ENCODE measurements around the gene C8G.
A peak's percentile ranks its signal among the peaks of the same experiment; 100 is the strongest.

The C8G gene

DNA sequence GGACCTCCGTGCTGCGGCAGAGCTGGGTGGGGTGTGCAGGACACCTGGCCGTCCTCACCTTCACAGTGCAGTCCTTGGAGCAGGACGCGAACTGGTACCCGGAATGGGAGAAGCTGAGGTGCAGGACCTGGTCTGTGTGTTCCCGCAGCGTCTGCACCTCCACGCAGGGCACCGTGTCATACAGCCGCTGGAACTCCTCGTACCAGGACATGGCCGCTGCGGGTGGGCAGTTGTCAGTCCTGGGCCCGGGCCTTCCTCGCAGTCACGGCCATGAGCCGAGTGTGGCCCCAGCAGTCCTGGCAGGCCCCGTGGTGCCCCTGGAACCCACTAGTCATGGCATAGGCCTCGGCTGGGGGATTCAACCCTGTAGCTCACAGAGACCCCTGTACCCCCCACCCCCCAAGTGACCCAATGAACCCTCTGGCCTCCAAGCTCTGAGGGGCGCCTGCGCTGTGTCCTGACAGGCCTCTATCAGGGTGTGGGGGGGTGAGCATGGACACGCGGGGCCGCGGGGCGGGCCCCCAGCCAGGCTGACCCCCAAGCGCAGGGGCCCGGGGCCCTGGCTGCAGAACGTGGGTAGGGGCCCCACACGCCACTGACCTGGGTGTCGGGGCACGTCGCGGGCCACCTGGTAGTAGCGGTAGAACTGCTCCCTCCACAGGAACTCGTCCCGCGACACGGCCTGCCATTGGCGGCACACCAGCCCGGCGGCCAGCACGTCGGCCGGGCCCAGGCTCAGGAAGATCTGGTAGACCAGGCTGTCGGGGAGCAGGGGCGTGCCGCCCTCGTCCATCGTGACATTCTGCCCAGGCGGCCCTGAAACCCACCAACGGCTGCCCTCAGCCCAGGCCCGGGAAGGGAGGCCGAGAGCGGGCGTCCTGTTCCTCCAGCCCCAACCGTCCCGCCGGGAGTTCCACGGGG, 1.5 kb upstream of the C8G start:
- H3K36me3 ChIP-seq (ENCODE audit: control insufficient read depth, insufficient read depth, low read length, severe bottlenecking) = peaks cover 36% of the 10 kb centered on the region
- H3K9me3 ChIP-seq (ENCODE audit: control insufficient read depth, low read length) = no peaks in the 10 kb centered on the region
- peak overlapping the region; percentile 97 for H3K9ac ChIP-seq (ENCODE audit: low read length)
- DNase-seq (ENCODE audit: low read depth) = no peak
- peak overlapping the region; percentile 92 for H3K4me3 ChIP-seq (ENCODE audit: low read length)
- peaks cover 11% of the 10 kb centered on the region for H3K4me1 ChIP-seq (ENCODE audit: control insufficient read depth, insufficient read depth, low read length)
- H3K27me3 ChIP-seq (replicated peaks; ENCODE audit: control insufficient read depth, insufficient read depth, low read length) = no peaks in the 10 kb centered on the region

DNA sequence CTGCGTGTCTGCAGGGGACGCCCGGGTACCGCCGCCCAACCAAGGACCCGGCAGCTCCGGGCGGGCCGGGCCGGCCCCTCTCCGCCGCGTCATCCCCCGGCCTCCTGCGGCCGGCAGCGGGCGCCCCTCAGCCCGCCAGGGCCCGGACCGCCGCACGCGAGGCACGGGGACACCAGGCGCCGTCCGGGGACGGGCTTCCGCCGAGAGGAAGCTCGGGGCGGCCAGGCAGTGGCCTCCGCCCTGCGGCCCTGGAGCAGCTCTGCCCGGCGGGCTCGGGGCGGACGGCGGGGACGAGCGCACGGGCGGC, 878 bp upstream of the C8G start:
- peak; percentile 85 for DNase-seq (ENCODE audit: low read depth)
- Histone ChIP-seq H3K27me3 (replicated peaks; ENCODE audit: control insufficient read depth, insufficient read depth, low read length) (no peaks in the 10 kb centered on the region), H3K9me3 (ENCODE audit: control insufficient read depth, low read length) (no peaks in the 10 kb centered on the region), H3K4me3 (ENCODE audit: low read length) (peak overlapping the region; percentile 92), H3K9ac (ENCODE audit: low read length) (peak overlapping the region; percentile 97), H3K36me3 (ENCODE audit: control insufficient read depth, insufficient read depth, low read length, severe bottlenecking) (peaks cover 33% of the 10 kb centered on the region), H3K4me1 (ENCODE audit: control insufficient read depth, insufficient read depth, low read length) (peaks cover 8% of the 10 kb centered on the region)

DNA sequence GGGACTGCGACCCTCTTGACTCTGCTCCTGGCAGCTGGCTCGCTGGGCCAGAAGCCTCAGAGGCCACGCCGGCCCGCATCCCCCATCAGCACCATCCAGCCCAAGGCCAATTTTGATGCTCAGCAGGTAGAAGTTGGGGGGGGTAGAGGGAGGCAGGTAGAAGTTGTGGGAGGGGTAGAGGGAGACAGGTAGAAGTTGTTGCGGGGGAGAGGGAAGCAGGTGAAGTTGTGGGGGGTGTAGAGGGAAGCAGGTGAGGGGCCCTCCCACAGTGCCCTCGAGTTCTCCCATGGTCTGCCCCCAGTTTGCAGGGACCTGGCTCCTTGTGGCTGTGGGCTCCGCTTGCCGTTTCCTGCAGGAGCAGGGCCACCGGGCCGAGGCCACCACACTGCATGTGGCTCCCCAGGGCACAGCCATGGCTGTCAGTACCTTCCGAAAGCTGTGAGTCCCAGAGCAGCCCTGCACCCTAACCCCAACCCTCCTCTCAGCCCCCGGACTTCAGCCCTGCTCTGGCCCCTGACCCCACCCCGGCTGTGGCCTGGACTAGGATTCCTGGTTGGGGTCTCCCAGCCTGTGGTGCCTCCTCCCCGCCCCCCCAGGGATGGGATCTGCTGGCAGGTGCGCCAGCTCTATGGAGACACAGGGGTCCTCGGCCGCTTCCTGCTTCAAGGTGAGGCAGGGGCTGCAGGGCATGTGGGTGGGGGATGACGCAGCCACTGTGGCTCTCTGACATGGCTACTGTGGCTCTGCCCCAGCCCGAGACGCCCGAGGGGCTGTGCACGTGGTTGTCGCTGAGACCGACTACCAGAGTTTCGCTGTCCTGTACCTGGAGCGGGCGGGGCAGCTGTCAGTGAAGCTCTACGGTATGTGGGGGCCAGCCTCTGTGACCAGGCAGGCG, 537 bp downstream of the C8G start:
- Histone ChIP-seq H3K4me1 (ENCODE audit: control insufficient read depth, insufficient read depth, low read length) (peaks cover 9% of the 10 kb centered on the region), H3K9me3 (ENCODE audit: control insufficient read depth, low read length) (no peaks in the 10 kb centered on the region), H3K4me3 (ENCODE audit: low read length) (no peak overlapping the region), H3K9ac (ENCODE audit: low read length) (no peak overlapping the region), H3K36me3 (ENCODE audit: control insufficient read depth, insufficient read depth, low read length, severe bottlenecking) (peaks cover 22% of the 10 kb centered on the region), H3K27me3 (replicated peaks; ENCODE audit: control insufficient read depth, insufficient read depth, low read length) (no peaks in the 10 kb centered on the region)
- DNase-seq (ENCODE audit: low read depth) = no peak

DNA sequence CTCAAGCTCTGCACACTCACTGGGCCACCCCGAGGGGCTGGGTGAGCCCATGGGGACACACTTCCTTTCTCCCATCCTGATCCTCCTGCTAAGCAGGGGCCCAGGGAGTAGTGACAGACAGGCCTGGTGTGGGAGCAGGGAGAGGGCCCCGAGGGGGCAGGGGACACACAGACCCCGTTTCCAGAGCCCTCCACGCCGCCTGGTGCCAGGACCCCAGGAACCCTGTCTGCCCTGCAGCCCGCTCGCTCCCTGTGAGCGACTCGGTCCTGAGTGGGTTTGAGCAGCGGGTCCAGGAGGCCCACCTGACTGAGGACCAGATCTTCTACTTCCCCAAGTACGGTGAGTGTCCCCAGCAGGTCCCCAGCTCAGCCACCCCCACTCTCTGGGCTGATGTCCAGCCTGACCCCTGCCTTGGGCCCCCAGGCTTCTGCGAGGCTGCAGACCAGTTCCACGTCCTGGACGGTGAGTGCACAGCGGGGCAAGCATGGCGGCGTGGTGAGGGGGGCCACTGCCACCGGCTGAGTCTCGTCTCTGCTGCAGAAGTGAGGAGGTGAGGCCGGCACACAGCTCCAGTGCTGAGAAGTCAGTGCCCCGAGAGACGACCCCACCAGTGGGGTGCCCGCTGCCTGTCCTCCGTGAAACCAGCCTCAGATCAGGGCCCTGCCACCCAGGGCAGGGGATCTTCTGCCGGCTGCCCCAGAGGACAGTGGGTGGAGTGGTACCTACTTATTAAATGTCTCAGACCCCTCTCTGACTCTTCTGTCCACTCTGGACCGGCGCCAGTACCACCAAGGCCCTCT, 1.4 kb downstream of the C8G start:
- Histone ChIP-seq H3K4me3 (ENCODE audit: low read length) (no peak overlapping the region), H3K4me1 (ENCODE audit: control insufficient read depth, insufficient read depth, low read length) (peaks cover 9% of the 10 kb centered on the region), H3K9me3 (ENCODE audit: control insufficient read depth, low read length) (no peaks in the 10 kb centered on the region), H3K36me3 (ENCODE audit: control insufficient read depth, insufficient read depth, low read length, severe bottlenecking) (peaks cover 14% of the 10 kb centered on the region), H3K27me3 (replicated peaks; ENCODE audit: control insufficient read depth, insufficient read depth, low read length) (no peaks in the 10 kb centered on the region), H3K9ac (ENCODE audit: low read length) (no peak overlapping the region)
- no peak for DNase-seq (ENCODE audit: low read depth)

GRCh38 chr9:136947028-136947891, 2.2 kb downstream of the C8G start:
- no peak for DNase-seq (ENCODE audit: low read depth)
- Histone ChIP-seq H3K4me3 (ENCODE audit: low read length) (no peak overlapping the region), H3K36me3 (ENCODE audit: control insufficient read depth, insufficient read depth, low read length, severe bottlenecking) (peaks cover 6% of the 10 kb centered on the region), H3K9me3 (ENCODE audit: control insufficient read depth, low read length) (no peaks in the 10 kb centered on the region), H3K9ac (ENCODE audit: low read length) (peak overlapping the region; percentile 12), H3K27me3 (replicated peaks; ENCODE audit: control insufficient read depth, insufficient read depth, low read length) (no peaks in the 10 kb centered on the region), H3K4me1 (ENCODE audit: control insufficient read depth, insufficient read depth, low read length) (peaks cover 9% of the 10 kb centered on the region)

- Histone ChIP-seq H3K4me1 (ENCODE audit: control insufficient read depth, insufficient read depth, low read length) (peaks cover 9% of the 10 kb centered on the region), H3K9me3 (ENCODE audit: control insufficient read depth, low read length) (no peaks in the 10 kb centered on the region), H3K4me3 (ENCODE audit: low read length) (no peak overlapping the region), H3K27me3 (replicated peaks; ENCODE audit: control insufficient read depth, insufficient read depth, low read length) (no peaks in the 10 kb centered on the region), H3K36me3 (ENCODE audit: control insufficient read depth, insufficient read depth, low read length, severe bottlenecking) (no peaks in the 10 kb centered on the region), H3K9ac (ENCODE audit: low read length) (peak overlapping the region; percentile 12)
- DNase-seq (ENCODE audit: low read depth) = peak; percentile 22
Measured at GRCh38 chr9:136947955-136948510, 3.0 kb downstream of the C8G start.

DNA sequence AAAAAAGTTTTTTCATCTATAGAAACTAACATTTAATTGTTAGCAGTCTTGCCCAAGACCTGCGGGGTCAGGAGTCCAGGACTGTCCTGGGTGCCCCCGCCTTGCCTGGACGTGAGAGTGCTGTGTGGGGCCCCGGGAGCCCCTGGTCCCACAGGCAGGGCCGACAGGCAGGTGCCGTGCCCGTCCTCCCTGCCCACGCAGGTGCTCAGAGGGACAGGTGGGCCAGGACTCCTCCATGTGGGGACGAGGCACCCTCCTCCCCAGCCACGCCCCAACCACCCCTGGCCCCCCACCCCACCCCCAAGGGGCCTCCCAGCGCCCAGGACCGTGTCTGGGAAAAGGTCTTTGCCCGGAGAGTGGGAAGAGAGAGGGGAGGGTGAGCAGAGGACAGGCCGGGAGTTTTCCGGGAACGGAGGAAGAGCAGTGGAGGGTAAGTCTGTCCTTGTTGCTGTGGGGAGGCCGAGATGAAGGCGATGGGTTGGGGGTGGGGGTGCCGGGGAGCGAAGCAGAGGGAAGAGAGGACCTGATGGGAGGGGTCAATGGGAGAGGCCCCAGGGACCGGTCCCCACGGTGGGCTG, 4.3 kb downstream of the C8G start:
- H3K36me3 ChIP-seq (ENCODE audit: control insufficient read depth, insufficient read depth, low read length, severe bottlenecking) = no peaks in the 10 kb centered on the region
- H3K9ac ChIP-seq (ENCODE audit: low read length) = no peak overlapping the region
- peak overlapping the region; percentile 75 for H3K4me3 ChIP-seq (ENCODE audit: low read length)
- H3K27me3 ChIP-seq (replicated peaks; ENCODE audit: control insufficient read depth, insufficient read depth, low read length) = no peaks in the 10 kb centered on the region
- DNase-seq (ENCODE audit: low read depth) = no peak
- no peaks in the 10 kb centered on the region for H3K9me3 ChIP-seq (ENCODE audit: control insufficient read depth, low read length)
- H3K4me1 ChIP-seq (ENCODE audit: control insufficient read depth, insufficient read depth, low read length) = peaks cover 5% of the 10 kb centered on the region

GRCh38 chr9:136949817-136950655, 5.0 kb downstream of the C8G start:
- peak overlapping the region; percentile 66 for H3K9ac ChIP-seq (ENCODE audit: low read length)
- H3K4me3 ChIP-seq (ENCODE audit: low read length) = peak overlapping the region; percentile 75
- H3K9me3 ChIP-seq (ENCODE audit: control insufficient read depth, low read length) = no peaks in the 10 kb centered on the region
- H3K27me3 ChIP-seq (replicated peaks; ENCODE audit: control insufficient read depth, insufficient read depth, low read length) = peaks cover 4% of the 10 kb centered on the region
- peak; percentile 84 for DNase-seq (ENCODE audit: low read depth)
- peaks cover 5% of the 10 kb centered on the region for H3K4me1 ChIP-seq (ENCODE audit: control insufficient read depth, insufficient read depth, low read length)
- H3K36me3 ChIP-seq (ENCODE audit: control insufficient read depth, insufficient read depth, low read length, severe bottlenecking) = no peaks in the 10 kb centered on the region

GRCh38 chr9:136950656-136951276, 5.7 kb downstream of the C8G start:
- Histone ChIP-seq H3K9me3 (ENCODE audit: control insufficient read depth, low read length) (no peaks in the 10 kb centered on the region), H3K27me3 (replicated peaks; ENCODE audit: control insufficient read depth, insufficient read depth, low read length) (peaks cover 11% of the 10 kb centered on the region), H3K4me1 (ENCODE audit: control insufficient read depth, insufficient read depth, low read length) (peaks cover 5% of the 10 kb centered on the region), H3K4me3 (ENCODE audit: low read length) (no peak overlapping the region), H3K9ac (ENCODE audit: low read length) (peak overlapping the region; percentile 66), H3K36me3 (ENCODE audit: control insufficient read depth, insufficient read depth, low read length, severe bottlenecking) (no peaks in the 10 kb centered on the region)
- DNase-seq (ENCODE audit: low read depth) = no peak
